GM18498 (cell line): ENCODE results near the gene VASN.

Experiments
- ATAC-seq: cut with Tn5 transposase; IDR thresholded peaks from one replicate; pipeline ENCODE4 v1.9.1; 2021; ENCODE audit warnings: mild to moderate bottlenecking, moderate library complexity; ENCODE audit not compliant: unreplicated experiment

Gene VASN

GRCh38 chr16:4370570-4371356 is 885 bp upstream of the VASN start:
- ATAC-seq, result no peak

DNA sequence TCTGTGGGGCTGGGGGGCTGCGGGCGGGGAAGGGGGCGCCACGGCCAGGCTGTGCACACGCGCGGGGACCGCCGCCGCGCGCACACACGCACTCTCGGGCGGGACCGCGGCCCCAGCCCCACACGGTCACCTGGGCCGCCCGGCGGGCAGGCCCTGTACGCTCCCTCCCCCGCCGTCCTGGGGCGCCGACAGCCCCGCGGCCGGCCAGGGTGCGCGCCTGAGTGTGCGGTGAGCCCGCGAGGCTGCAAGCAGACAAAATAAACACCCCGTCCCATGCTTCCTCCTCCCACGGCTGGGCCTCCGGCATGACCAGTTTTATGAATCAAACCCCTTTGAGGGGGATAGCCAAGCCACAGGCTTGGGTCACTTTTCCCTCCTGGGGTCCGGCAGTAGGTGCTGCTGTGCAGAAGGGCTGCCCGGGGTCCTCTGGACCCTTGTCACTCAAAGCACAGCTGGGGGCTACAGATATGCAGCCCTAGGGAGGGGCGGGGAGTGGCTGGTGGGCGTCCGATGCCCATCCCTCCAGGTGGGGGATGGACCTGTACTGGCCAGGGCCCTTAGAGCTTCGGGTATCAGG is 441 bp downstream of the VASN start:
- ATAC-seq, result no peak

GRCh38 chr16:4372578-4373355 is 1.1 kb downstream of the VASN start:
- no peak for ATAC-seq

DNA sequence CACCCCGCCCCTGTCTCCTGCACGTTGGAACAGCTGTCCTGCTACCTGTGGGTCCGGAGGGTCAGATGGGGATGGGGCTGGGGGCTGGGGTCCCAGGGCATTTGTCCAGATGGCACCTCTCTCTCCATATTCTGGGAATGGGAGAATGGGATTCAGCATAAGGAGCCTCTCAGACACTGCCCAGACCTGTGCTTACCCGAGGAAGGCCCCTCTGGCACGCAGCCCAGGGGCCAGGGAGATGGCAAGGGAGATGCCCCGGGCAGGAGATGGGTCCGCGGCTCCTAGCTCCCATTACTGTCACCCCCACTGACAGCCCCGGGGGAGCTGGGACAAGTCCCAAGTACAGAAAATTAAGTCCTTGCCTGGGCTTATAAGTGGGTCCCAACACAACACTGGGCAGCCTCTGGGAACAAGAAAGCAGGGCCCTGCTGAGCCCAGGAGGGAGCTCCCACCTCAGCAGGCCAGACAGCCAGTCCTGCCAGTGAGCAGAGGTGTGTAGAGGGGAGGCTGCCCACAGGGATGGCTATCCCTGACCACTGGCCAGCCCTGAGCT is 1.8 kb downstream of the VASN start:
- no peak for ATAC-seq

DNA sequence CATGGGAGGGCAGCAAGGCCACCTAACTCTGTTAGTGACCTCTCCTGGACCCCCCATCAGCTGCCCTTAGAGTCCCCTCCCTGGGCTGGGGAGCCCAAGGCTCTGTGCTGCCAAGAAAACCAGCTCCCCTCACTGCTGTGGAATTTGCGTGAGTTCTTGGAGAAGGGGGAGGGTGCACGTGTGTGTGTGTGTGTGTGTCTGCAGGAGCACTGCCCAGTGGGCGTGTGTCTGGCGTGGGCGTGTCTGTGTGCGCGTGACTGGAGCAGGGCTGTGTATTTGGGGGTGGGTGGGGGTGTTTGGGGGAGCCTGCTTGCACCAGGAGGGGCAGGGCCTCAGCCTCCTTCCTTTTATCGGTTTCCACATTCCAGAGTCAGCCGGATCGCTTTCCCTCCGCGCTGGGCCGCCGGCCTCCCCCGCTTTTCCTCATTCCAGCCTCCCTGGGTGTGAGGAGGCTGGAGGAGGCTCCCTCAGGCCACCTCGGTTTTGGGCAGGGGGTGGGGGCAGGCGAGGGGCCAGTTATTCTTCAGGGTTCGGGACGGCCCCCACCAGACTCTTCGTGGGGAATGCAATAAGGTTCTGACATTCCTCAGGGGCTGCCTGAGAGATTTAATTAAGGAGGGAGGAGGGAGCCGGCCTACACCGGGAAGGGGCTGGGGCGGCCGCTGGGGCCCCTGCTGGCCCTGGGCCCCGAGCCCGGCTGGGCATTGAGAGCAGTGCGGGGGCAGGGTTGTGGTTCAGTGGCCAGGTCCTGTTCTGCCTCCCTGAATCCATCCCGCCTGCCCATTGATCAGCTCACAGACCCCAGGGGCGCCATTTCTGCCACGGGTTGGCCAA is 2.5 kb downstream of the VASN start:
- no peak for ATAC-seq

- no peak for ATAC-seq
Measured at GRCh38 chr16:4375717-4376116, 4.1 kb downstream of the VASN start.

GRCh38 chr16:4376126-4376892 is 4.7 kb downstream of the VASN start:
- ATAC-seq, result no peak

DNA sequence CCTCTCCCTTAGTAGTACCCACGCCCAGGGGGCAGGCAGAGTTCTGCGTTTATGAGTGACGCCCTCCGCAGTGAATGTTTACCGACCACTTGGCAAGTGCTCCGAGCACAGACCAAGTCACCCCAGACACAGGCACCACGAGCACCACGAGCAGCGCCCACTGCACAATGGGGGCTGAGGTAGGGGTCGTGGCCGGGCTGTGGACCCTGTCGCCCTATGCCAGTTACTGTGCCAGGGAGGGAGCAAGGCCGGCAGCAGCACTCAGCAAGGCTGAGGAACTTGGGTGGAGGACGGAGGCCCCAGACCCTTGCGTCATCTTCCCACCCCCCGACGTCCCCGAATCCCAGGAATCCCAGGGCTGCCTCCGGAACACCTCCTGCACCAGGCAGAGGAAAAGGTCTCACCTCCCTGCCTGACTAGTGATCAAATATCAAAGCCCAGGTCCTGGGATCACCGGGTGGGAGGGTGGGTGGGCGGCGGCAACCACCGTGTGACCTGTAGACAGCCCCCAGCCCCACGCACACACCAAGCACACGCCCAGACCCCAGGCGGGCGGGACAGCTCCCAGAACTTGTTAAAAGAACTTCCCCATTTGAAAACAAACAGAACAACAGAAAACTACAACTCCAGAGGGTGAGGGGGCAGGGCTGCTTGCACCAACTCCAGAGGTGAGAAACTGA is 5.4 kb downstream of the VASN start:
- no peak for ATAC-seq

- ATAC-seq, result no peak
Measured at GRCh38 chr16:4377573-4378154, 6.0 kb downstream of the VASN start.

- ATAC-seq, result no peak
Measured at GRCh38 chr16:4378161-4378666, 6.6 kb downstream of the VASN start.

- no peak for ATAC-seq
Measured at GRCh38 chr16:4378999-4379690, 7.5 kb downstream of the VASN start.

- ATAC-seq, result no peak
Measured at GRCh38 chr16:4380119-4381063, 8.7 kb downstream of the VASN start.

DNA sequence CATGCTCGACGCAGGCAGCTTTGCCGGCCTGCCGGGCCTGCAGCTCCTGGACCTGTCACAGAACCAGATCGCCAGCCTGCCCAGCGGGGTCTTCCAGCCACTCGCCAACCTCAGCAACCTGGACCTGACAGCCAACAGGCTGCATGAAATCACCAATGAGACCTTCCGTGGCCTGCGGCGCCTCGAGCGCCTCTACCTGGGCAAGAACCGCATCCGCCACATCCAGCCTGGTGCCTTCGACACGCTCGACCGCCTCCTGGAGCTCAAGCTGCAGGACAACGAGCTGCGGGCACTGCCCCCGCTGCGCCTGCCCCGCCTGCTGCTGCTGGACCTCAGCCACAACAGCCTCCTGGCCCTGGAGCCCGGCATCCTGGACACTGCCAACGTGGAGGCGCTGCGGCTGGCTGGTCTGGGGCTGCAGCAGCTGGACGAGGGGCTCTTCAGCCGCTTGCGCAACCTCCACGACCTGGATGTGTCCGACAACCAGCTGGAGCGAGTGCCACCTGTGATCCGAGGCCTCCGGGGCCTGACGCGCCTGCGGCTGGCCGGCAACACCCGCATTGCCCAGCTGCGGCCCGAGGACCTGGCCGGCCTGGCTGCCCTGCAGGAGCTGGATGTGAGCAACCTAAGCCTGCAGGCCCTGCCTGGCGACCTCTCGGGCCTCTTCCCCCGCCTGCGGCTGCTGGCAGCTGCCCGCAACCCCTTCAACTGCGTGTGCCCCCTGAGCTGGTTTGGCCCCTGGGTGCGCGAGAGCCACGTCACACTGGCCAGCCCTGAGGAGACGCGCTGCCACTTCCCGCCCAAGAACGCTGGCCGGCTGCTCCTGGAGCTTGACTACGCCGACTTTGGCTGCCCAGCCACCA is 9.7 kb downstream of the VASN start:
- no peak for ATAC-seq

DNA sequence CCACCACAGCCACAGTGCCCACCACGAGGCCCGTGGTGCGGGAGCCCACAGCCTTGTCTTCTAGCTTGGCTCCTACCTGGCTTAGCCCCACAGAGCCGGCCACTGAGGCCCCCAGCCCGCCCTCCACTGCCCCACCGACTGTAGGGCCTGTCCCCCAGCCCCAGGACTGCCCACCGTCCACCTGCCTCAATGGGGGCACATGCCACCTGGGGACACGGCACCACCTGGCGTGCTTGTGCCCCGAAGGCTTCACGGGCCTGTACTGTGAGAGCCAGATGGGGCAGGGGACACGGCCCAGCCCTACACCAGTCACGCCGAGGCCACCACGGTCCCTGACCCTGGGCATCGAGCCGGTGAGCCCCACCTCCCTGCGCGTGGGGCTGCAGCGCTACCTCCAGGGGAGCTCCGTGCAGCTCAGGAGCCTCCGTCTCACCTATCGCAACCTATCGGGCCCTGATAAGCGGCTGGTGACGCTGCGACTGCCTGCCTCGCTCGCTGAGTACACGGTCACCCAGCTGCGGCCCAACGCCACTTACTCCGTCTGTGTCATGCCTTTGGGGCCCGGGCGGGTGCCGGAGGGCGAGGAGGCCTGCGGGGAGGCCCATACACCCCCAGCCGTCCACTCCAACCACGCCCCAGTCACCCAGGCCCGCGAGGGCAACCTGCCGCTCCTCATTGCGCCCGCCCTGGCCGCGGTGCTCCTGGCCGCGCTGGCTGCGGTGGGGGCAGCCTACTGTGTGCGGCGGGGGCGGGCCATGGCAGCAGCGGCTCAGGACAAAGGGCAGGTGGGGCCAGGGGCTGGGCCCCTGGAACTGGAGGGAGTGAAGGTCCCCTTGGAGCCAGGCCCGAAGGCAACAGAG is 10.5 kb downstream of the VASN start:
- ATAC-seq, result no peak

GRCh38 chr16:4382795-4383357 is 11.2 kb downstream of the VASN start:
- no peak for ATAC-seq
